Ovary (tissue), 9 donors: ENCODE measurements around the gene S100A10. TPM values are rescaled to one million over a fixed set of nuclear protein-coding genes. Genes with fewer than 3 reads are reported as not detected.

Experiments used
- DNase-seq, 5 donors: peaks; one replicate each; pipeline ENCODE4 v3.0.0-alpha.2; 2019 to 2020
- H3K27ac ChIP-seq, 2 donors: fragments of 200-600 bp; one replicate each; pipeline versions ENCODE4 v1.5.1 to v1.8.0; 2019 to 2022
- H3K27me3 ChIP-seq: fragments of 200-600 bp; one replicate; pipeline ENCODE4 v1.8.0; 2022
- H3K36me3 ChIP-seq: fragments of 200-600 bp; sonication (generic); one replicate; pipeline ENCODE4 v1.5.1; 2019
- H3K4me1 ChIP-seq: one replicate; pipeline ENCODE4 v1.8.1; 2013; ENCODE audit warnings: mild to moderate bottlenecking, moderate library complexity; ENCODE audit not compliant: insufficient read depth
- H3K4me3 ChIP-seq: fragments of 200-600 bp; sonication (generic); one replicate; pipeline ENCODE4 v1.5.1; 2017
- H3K9me3 ChIP-seq, 2 donors: fragments of 200-600 bp in 1 of 2; sonication (generic) in 1 of 2; one replicate each; pipeline versions ENCODE4 v1.5.1 to v1.8.1; 2013 to 2019; ENCODE audit warnings: mild to moderate bottlenecking in 1 of 2, moderate library complexity in 1 of 2
- CTCF ChIP-seq, 3 donors: fragments of 450-650 bp in 2 of 3; fragments of 200-600 bp in 1 of 3; IDR thresholded peaks; one replicate each; pipeline versions ENCODE4 v1.5.1 to v1.8.0; 2016 to 2022; ENCODE audit warnings: antibody characterized with exemption in 3 of 3, mild to moderate bottlenecking in 1 of 3
- EP300 ChIP-seq: sonication (generic); formaldehyde crosslinking; IDR thresholded peaks from one replicate; pipeline ENCODE4 v1.6.1; 2017; ENCODE audit warnings: antibody characterized with exemption
- POLR2A ChIP-seq: fragments of 450-650 bp; IDR thresholded peaks from one replicate; pipeline ENCODE4 v1.6.1; 2017; ENCODE audit warnings: antibody characterized with exemption, mild to moderate bottlenecking, moderate library complexity
- WGBS, 3 donors: extraction: QIAGEN DNeasy Blood & Tissue Kit in 1 of 3; methylation state at CpG; one replicate each; pipeline versions ENCODE4 v1.1.5 to v1.1.7; 2013 to 2017; 5-methylcytosine and 5-hydroxymethylcytosine counted together
- intact Hi-C, 4 donors: fragments of 100-400 bp; cut with DNase I; formaldehyde crosslinking; loops; one replicate each; pipeline versions ENCODE4 v1.11.0 to v1.15.1; 2022 to 2023
- polyA plus RNA-seq, 2 donors: library from polyadenylated mRNA; stranded (reverse); fragments of 200-250 nt in 1 of 2; fragments of 350-450 nt in 1 of 2; fragmentation: Illumina TruSeq in 1 of 2; extraction: RNeasy Lipid Tissue Mini Kit (QIAGEN cat#74804) in 1 of 2; gene quantifications; one replicate each; pipeline ENCODE4 v1.2.3, GENCODE V29; 2013 to 2014
- total RNA-seq, 7 donors: library from RNA; depleted of rRNA in 2 of 7; stranded (reverse); fragments of >200 nt in 2 of 7; fragmentation: NEBNext Ultra II Directional in 3 of 7; extraction: Animal tissue kit (Norgen Biotek cat#: 25700) in 3 of 7; gene quantifications; one replicate each; pipeline versions ENCODE4 v1.1.0 to v1.2.4, GENCODE V29; 2016 to 2023
- donor health status: DM: no; HTN: no; CAD: no; lungs with moderate emphysema.
- donor health status: DM: no; HTN: no; CAD: no.
- donor health status: Bipolar disorder and iron deficiency.
- donor health status: DM: yes; HTN: yes; CAD: no.
- donor health status: DM: no; HTN: no; CAD: no.
- donor health status: DM: yes; HTN: yes; CAD: no.

The S100A10 gene
- total and polyA plus RNA-seq, 9 donors: 38.6 to 642 (median 213) TPM

GRCh38 chr1:152023221-152023620, 29.6 kb upstream of the S100A10 start:
- Histone ChIP-seq H3K27ac (no peak overlapping the region), H3K36me3 (no peaks in the 10 kb centered on the region), H3K4me1 (no peaks in the 10 kb centered on the region), H3K4me3 (no peak overlapping the region), H3K9me3 (no peaks in the 10 kb centered on the region), H3K27me3 (no peaks in the 10 kb centered on the region)
- WGBS, 3 donors: 86 to 90% (median 89%) methylated on average over 4 of the region's 4 CpGs
- intact Hi-C loops: loop anchor here in 1 of 4 donors (10.0 kb wide), 1 partner anchor 58 kb away; no protein-coding TSS in a partner anchor
- TF ChIP-seq EP300 (no peak), POLR2A (no peak), CTCF (IDR thresholded peaks at IDR 0.05) (no peak)
- DNase-seq: no peak

- TF ChIP-seq POLR2A (no peak), CTCF (IDR thresholded peaks at IDR 0.05) (no peak), EP300 (no peak)
- no peaks in the 10 kb centered on the region for H3K36me3 ChIP-seq
- DNase-seq: no peak
- no peak overlapping the region for H3K27ac ChIP-seq
- H3K9me3 ChIP-seq: no peaks in the 10 kb centered on the region
- intact Hi-C loops: loop anchor here in 1 of 4 donors (10.0 kb wide), 1 partner anchor 58 kb away; no protein-coding TSS in a partner anchor
- H3K4me1 ChIP-seq: no peaks in the 10 kb centered on the region
- no peak overlapping the region for H3K4me3 ChIP-seq
- 40 to 51% (median 40%) methylated on average over 3 of the region's 3 CpGs for WGBS, 3 donors
- no peaks in the 10 kb centered on the region for H3K27me3 ChIP-seq
These were observed 28.8 kb upstream of the S100A10 start for GRCh38 chr1:152022474-152022873.

GRCh38 chr1:152021569-152021968, 27.9 kb upstream of the S100A10 start:
- no peaks in the 10 kb centered on the region for H3K27me3 ChIP-seq
- DNase-seq: no peak
- H3K9me3 ChIP-seq: no peaks in the 10 kb centered on the region
- no peak for TF ChIP-seq EP300
- TF ChIP-seq POLR2A: no peak
- TF ChIP-seq CTCF (IDR thresholded peaks at IDR 0.05): no peak
- intact Hi-C loops: loop anchor here in 1 of 4 donors (10.0 kb wide), 1 partner anchor 57 kb away; no protein-coding TSS in a partner anchor
- no peak overlapping the region for H3K27ac ChIP-seq
- H3K36me3 ChIP-seq: no peaks in the 10 kb centered on the region
- WGBS, 3 donors: 81 to 84% (median 82%) methylated on average over 7 of the region's 7 CpGs
- no peak overlapping the region for H3K4me3 ChIP-seq
- H3K4me1 ChIP-seq: no peaks in the 10 kb centered on the region

GRCh38 chr1:152020849-152021248, 27.2 kb upstream of the S100A10 start:
- Histone ChIP-seq H3K27ac (no peak overlapping the region), H3K4me1 (no peaks in the 10 kb centered on the region), H3K4me3 (no peak overlapping the region), H3K36me3 (no peaks in the 10 kb centered on the region), H3K9me3 (no peaks in the 10 kb centered on the region), H3K27me3 (no peaks in the 10 kb centered on the region)
- intact Hi-C loops: loop anchor here in 1 of 4 donors (10.0 kb wide), 1 partner anchor 56 kb away; no protein-coding TSS in a partner anchor
- no peak for TF ChIP-seq POLR2A
- TF ChIP-seq CTCF (IDR thresholded peaks at IDR 0.05): no peak
- TF ChIP-seq EP300: no peak
- DNase-seq: no peak
- 58 to 66% (median 59%) methylated on average over 3 of the region's 3 CpGs for WGBS, 3 donors
